HG03135 (cell line): ENCODE data around the gene AGRP.
A peak's percentile ranks its signal among the peaks of the same experiment; 100 is the strongest.
"Not testable (repeated sequence)": the region's sequence is repeated elsewhere in the genome, so short reads cannot be mapped to it uniquely, and the experiment has no call there.

ENCODE experiments used
- ATAC-seq: cut with Tn5 transposase; IDR thresholded peaks from one replicate; pipeline ENCODE4 v1.9.1; 2021; ENCODE audit warnings: mild to moderate bottlenecking, moderate library complexity; ENCODE audit not compliant: unreplicated experiment

Gene AGRP

GRCh38 chr16:67483150-67483549 is at the start of gene AGRP:
AGRP (minus strand) TSS chr16:67483547; CDS start chr16:67483398, 149 bp downstream.
- ATAC-seq, result no peak

- ATAC-seq, result no peak
These were observed 47.9 kb upstream of the AGRP start for GRCh38 chr16:67531247-67531646.

- ATAC-seq, result peak; percentile 35
These were observed 46.9 kb upstream of the AGRP start for GRCh38 chr16:67530013-67530939.

DNA sequence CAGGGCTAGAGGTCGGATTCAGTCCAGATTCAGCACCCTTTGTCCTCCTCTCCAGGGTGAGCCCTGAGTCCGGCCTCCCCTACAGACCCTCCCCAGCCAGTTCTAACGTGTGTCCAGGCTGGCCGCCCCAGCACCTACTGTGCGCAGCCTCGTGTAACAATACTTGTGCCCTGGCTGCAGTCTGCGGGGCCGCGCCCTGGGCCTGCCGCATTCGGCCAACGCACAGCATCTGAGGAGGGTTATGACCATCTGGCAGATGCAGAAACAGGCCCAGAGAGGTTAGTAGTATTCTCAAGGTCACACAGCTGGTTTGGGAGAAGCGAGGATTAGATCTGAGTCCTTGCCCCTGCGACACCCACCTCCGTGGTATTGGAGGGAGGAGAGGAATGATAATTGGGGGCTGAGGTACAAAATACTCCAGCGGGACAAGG is 46.2 kb upstream of the AGRP start:
- ATAC-seq, result no peak

DNA sequence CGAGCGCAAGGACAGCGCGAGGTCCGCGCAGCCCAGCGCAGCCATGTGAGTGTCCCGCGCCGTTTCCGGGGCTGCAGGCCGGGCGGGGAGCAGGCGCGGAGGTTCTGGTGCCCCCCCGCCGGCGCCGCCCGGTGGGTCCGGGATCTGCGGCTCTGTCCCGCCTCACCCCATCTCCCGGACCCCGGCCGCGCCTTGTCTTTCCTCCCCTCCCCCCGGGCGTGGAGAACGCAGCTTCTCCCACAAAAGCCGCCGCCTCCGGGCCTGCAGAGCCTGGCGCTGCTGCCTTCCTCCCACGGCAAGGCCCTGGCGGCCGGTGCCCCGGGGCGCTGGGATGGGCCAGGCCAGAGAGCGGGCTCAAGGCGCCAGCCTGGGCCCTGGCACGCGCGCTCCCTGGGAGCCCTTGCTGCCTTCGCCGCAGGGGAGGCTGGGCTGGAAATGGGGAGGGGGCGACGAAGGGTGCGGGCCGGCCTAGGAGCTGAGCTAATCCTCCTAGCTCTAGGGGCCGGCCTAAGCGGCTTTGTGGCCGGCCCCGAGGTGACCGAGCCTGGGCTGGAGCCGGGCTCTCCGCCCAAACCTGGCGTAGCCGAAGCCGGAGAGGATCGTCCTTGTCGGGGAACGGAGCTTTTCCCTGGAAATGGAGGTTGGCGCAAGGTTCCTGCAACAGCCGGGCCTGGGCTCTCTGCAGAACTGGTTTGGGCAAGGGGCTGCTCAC is 45.7 kb upstream of the AGRP start:
- no peak for ATAC-seq

- no peak for ATAC-seq
These were observed 45.0 kb upstream of the AGRP start, which contains the start of gene RIPOR1 for GRCh38 chr16:67528222-67528869. RIPOR1 (plus strand) TSS chr16:67528829; CDS start chr16:67538447, 9,618 bp downstream.

GRCh38 chr16:67526149-67526791 is 42.9 kb upstream of the AGRP start:
- ATAC-seq, result no peak

DNA sequence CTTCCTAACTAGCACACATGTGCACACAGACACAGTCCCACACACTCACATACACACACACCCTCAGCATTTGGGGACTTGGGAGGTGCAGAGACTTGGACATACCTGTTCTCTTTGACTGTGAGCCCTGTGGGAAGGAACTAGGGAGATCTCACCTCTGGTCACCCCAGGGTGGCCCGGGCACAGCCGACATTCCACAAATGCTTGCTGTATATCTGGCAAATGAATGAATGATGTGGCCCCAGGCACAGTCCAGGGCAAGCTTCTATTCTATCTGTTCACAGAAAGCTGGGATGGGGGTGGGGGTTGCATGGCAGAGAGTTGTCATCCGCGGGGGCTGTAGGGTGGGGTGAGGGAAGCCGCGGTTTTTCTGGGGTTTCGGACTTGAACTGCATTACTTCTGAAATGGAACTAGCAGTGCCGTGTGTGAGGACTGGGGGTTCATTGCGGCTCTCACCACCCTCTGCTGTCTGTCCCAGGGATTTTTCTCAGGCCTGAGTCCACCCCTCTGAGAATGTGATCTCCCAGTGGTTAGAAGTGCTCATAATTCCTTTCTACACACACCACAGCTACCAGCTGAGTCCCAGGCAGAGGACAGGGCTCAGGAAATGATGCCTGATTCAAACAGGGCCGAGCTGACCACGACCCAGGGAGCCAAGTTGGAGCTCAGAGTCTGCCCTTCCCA is 42.0 kb upstream of the AGRP start:
- ATAC-seq, result no peak

DNA sequence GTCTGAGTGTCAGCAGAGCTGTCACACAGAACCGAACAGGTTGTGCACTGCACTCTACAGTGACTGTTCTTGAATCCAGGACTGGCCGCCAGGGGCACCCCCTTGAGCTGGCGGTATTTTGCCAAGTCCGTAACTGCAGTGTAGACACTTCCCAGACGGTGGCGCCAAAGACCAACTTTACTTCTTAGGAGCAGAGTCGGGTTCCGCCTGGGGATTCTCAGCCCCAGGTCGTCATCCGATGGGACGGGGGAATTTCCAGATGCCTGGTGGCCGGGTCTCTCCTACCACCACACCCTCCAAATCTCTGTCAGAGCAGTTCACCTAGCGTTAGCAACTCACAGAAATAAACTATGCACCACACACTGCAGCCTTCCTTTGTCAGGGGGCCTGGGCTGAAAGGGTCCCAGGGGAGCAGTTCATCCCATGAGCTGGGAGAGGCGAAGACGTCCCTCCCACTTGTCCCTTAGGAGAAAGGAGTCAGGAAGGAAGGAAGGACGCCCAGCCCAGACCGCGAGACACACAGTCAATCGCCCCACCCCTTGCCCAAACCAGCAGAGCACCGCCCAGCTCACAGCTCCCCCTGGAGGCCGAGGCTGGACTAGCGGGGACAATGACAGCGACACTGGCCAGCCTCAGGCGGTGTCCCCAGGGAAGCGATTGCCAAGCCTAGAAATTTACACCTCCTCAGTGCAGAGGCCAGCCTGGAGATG is 37.9 kb upstream of the AGRP start:
- peak; percentile 63 for ATAC-seq

DNA sequence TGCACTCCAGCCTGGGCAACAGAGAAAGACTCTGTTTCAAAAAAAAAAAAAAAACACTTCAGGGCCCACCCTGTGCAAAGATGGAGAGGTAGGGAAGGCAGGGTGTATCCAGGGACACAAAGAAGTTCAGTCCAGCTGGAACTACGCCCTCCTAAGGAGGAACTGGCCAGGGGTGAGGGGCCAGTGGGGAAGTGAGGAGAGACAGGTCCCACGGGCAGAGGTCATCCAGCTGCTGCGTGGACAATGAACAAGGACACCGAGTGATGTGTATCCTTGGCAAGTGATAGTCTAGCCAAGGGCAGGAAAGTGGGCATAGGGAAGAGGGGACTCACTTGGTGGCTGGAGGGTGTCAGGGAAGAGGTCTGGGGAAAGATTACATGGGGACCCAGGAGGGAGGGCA is 35.9 kb upstream of the AGRP start:
- ATAC-seq, result no peak

GRCh38 chr16:67518676-67519075 is 35.3 kb upstream of the AGRP start:
- no peak for ATAC-seq

DNA sequence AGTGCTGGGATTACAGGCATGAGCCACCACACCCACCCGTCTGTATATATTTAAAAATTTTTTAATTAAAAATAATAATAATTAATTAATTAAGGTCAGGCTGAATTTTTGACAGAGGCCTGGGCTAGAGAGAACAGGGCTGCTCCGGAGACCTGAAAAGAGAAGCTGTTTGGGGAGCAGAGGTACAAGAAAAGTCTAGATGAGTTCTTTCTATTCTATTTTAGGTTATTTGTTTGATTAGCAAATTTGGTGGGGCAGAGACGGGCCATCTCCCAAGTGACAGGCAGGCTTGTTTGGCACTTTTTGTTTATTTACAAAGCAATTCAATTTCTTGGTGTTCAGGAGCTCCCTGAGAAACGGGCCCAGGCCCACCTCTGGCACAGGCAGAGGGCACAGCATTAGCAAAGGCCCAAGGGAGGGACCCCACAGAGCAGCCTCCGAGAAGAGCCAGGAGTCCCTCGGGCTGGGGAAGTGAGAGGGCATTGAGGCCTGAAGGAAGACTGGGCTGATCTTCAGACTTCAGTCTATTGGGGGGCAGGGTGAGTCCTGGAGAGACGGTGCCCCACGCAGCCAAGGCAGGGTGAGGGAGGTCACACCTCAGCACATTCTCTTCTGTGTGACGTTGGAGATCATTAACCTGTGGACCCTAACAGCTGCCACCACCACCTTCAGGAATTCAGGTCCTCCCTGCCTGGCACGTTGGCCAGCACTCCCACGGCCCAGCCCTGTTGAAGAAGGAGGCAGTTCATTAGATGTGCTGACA is 34.5 kb upstream of the AGRP start:
- ATAC-seq, result peak; percentile 41

DNA sequence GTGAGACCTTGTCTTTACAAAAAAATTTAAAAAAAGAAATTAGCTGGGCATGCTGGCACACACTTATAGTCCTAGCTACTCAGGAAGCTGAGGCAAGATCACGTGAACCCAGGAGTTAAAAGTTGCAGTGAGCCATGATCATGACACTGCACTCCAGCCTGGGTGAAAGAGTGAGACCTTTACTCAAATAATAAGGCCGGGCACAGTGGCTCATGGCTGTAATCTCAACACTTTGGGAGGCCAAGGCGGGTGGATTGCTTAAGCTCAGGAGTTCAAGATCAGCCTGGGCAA is 33.8 kb upstream of the AGRP start:
- ATAC-seq, result no peak

GRCh38 chr16:67516296-67517154 is 33.2 kb upstream of the AGRP start:
- ATAC-seq, result no peak

DNA sequence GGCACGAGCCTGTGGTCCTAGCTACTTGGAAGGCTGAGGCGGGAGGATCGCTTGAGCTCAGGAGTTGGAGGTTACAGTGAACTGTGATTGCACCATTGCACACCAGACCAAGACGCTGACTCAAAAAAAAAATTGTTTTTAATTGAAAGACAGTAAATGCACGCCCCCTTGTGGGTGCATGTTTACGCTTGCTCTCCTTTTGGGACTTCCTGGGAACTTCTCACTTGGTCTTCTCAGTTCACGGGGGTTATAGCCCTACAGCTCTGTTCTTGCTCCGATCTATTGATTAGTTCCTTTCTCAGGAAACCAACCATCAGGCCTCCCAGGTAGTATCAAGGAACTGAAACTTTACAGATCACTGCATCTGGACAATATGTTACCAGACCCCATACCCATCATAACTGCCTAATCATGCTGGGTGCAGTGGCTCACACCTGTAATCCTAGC is 31.1 kb upstream of the AGRP start:
- ATAC-seq, result no peak

DNA sequence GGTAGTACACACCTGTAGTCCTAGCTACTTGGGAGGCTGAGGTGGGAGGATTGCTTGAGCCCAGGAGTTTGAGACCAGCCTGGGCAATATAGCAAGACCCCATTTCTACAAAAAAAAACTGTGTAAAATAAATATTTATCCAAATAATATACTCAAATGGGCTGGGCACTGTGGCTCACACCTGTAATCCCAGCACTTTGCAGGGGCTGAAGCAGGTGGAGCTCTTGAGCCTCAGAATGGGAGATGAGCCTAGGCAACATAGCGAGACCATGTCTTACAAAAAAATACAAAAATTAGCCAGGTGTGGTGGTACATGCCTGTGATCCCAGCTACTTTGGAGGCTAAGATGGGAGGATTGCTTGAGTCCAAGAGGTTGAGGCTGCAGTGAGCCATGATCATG is 30.5 kb upstream of the AGRP start:
- ATAC-seq, result not testable (repeated sequence)

- ATAC-seq, result no peak
These were observed 25.7 kb upstream of the AGRP start for GRCh38 chr16:67509016-67509415.

GRCh38 chr16:67506468-67506867 is 23.1 kb upstream of the AGRP start:
- ATAC-seq, result no peak
